GM12878 (cell line): ENCODE measurements around the gene MMP10. TPM values are rescaled to one million over a fixed set of nuclear protein-coding genes. Genes with fewer than 3 reads are reported as not detected.

Experiments
- ATAC-seq: fragments of 200-7000 bp; cut with Tn5 transposase; 3 replicates; pipeline ENCODE4 v1.9.1; 2020; ENCODE audit warnings: mild to moderate bottlenecking, moderate library complexity
- BruUV-seq: library from RNA; stranded (reverse); fragments of 400-500 nt; replicated peaks from 2 replicates; lab custom pipeline; 2021; lab: Mats Ljungman, UMichigan
- CTCF ChIA-PET: fragments of 300-600 bp; sonication (Branson Sonifier 250); formaldehyde crosslinking; extraction: SDS; loops from one replicate; lab custom pipeline; 2021; ENCODE audit warnings: inconsistent platforms; lab: Yijun Ruan, JAX
- POLR2A ChIA-PET: fragments of 350-600 bp; formaldehyde crosslinking; extraction: SDS; loops from one replicate; lab custom pipeline; 2021; ENCODE audit warnings: inconsistent platforms; lab: Charles Lee
- RAD21 ChIA-PET: fragments of 300-600 bp; sonication (Branson Sonifier 250); formaldehyde crosslinking; loops from one replicate; lab custom pipeline; 2023; ENCODE audit warnings: antibody characterized with exemption; ENCODE audit not compliant: unreplicated experiment; lab: Charles Lee
- SMC1A ChIA-PET: fragments of 300-600 bp; sonication (Branson Sonifier 250); formaldehyde crosslinking; loops from one replicate; lab custom pipeline; 2023; ENCODE audit not compliant: unreplicated experiment, uncharacterized antibody; lab: Charles Lee
- DNase-seq: peaks from one replicate; pipeline ENCODE4 v3.0.0-alpha.2; 2011; ENCODE audit warnings: low read depth, low spot score
- FAIRE-seq: peaks from 3 replicates; lab custom pipeline; 2011; peaks lifted over from hg19 to GRCh38; lab: Jason Lieb, UNC
- H2AFZ ChIP-seq: 2 replicates; pipeline ENCODE4 v1.6.0; 2011; ENCODE audit warnings: low read depth, low read length, control low read depth; ENCODE audit not compliant: control insufficient read depth
- H3K27ac ChIP-seq: 2 replicates; pipeline ENCODE4 v1.5.1; 2011; ENCODE audit warnings: control low read depth; ENCODE audit not compliant: control insufficient read depth, insufficient read depth
- H3K27me3 ChIP-seq, 2 experiments: replicated peaks in 1 of 2; 2 replicates each; pipeline versions ENCODE4 v1.6.0 to v1.6.1; 2011; ENCODE audit warnings: low read length in 1 of 2; ENCODE audit not compliant: control insufficient read depth in 2 of 2, insufficient read depth in 2 of 2
- H3K36me3 ChIP-seq, 2 experiments: 2 replicates each; pipeline ENCODE4 v1.5.1; 2011; ENCODE audit warnings: low read length in 1 of 2; ENCODE audit not compliant: control insufficient read depth in 2 of 2, insufficient read depth in 2 of 2
- H3K4me1 ChIP-seq: 2 replicates; pipeline ENCODE4 v1.6.1; 2011; ENCODE audit warnings: mild to moderate bottlenecking, low read length, moderate library complexity, mixed read lengths; ENCODE audit not compliant: control insufficient read depth, insufficient read depth
- H3K4me2 ChIP-seq: 2 replicates; pipeline ENCODE4 v1.6.0; 2011; ENCODE audit warnings: control low read depth; ENCODE audit not compliant: control insufficient read depth, insufficient read depth
- H3K4me3 ChIP-seq: fragments of 200-600 bp; sonication (generic); 2 replicates; pipeline ENCODE4 v1.5.1; 2016
- H3K79me2 ChIP-seq: 2 replicates; pipeline ENCODE4 v1.6.0; 2011; ENCODE audit warnings: low read length; ENCODE audit not compliant: control insufficient read depth, insufficient read depth
- H3K9ac ChIP-seq: 2 replicates; pipeline ENCODE4 v1.8.0; 2011; ENCODE audit warnings: low read length, control low read depth, mixed read lengths; ENCODE audit not compliant: control insufficient read depth, insufficient read depth
- H3K9me3 ChIP-seq: replicated peaks from 3 replicates; pipeline ENCODE4 v1.5.1; 2011; ENCODE audit warnings: mild to moderate bottlenecking, low read length; ENCODE audit not compliant: control insufficient read depth, insufficient read depth
- H4K20me1 ChIP-seq: 2 replicates; pipeline ENCODE4 v1.6.0; 2011; ENCODE audit not compliant: control insufficient read depth, insufficient read depth
- CHD1 ChIP-seq: IDR thresholded peaks from 2 replicates; pipeline ENCODE4 v1.6.1; 2012; ENCODE audit warnings: low read depth, low read length, improper control_type of control experiment
- FOXK2 ChIP-seq: fragments of 450-650 bp; IDR thresholded peaks from 2 replicates; pipeline ENCODE4 v1.6.1; 2017; ENCODE audit warnings: mild to moderate bottlenecking, moderate library complexity
- NFYB ChIP-seq: IDR thresholded peaks from 2 replicates; pipeline ENCODE4 v1.6.1; 2011; ENCODE audit warnings: low read depth, mild to moderate bottlenecking, low read length, improper control_type of control experiment, moderate library complexity; ENCODE audit not compliant: insufficient read depth
- SMARCA5 ChIP-seq: fragments of 450-650 bp; IDR thresholded peaks from 2 replicates; pipeline ENCODE4 v1.6.1; 2017; ENCODE audit warnings: mild to moderate bottlenecking
- ZNF217 ChIP-seq: fragments of 450-650 bp; IDR thresholded peaks from 2 replicates; pipeline ENCODE4 v1.6.1; 2017; ENCODE audit warnings: antibody characterized with exemption, mild to moderate bottlenecking
- ZZZ3 ChIP-seq: IDR thresholded peaks from 2 replicates; pipeline ENCODE4 v1.6.1; 2011; ENCODE audit warnings: low read depth; ENCODE audit not compliant: control insufficient read depth, insufficient read length
- in situ Hi-C: fragments of 300-500 bp; cut with MboI; formaldehyde crosslinking; loops from 9 replicates; pipeline ENCODE4 v1.14.3; 2018; ENCODE audit warnings: mixed read lengths
- intact Hi-C: fragments of 100-400 bp; cut with micrococcal nuclease; formaldehyde crosslinking; loops from one replicate; pipeline ENCODE4 v1.14.2; 2022; ENCODE audit not compliant: unreplicated experiment
- polyA plus RNA-seq, 11 experiments: library from polyadenylated mRNA; depleted of rRNA in 4 of 11; unstranded in 6 of 11; stranded (reverse) in 5 of 11; fragments of >200 nt; fragmentation: Nextera tagmentation in 4 of 11; fragmentation: Illumina TruSeq in 1 of 11; extraction: Ambion mirVana in 4 of 11; extraction: Trizol in 1 of 11; gene quantifications; 1 replicate in 1 of 11; 2 replicates in 10 of 11; pipeline versions ENCODE4 v1.2.1 to v1.2.3, GENCODE V29; 2011 to 2016; ENCODE audit warnings: inconsistent platforms in 2 of 11, missing spikeins in 2 of 11, low read depth in 1 of 11
- total RNA-seq, 4 experiments: library from RNA; depleted of rRNA in 3 of 4; stranded (reverse); fragments of >200 nt in 3 of 4; fragmentation: Illumina TruSeq in 1 of 4; extraction: Trizol in 1 of 4; gene quantifications; 2 replicates each; pipeline versions ENCODE4 v1.2.1 to v1.2.3, GENCODE V29; 2013 to 2021
- TF ChIP-seq, protein P1 (sequence below): fragments of 450-650 bp; conservative IDR thresholded peaks from 2 replicates; pipeline ENCODE4 v1.6.1; 2017; ENCODE audit warnings: mild to moderate bottlenecking, moderate library complexity
- TF ChIP-seq, protein P2 (sequence below): fragments of 450-650 bp; IDR thresholded peaks from 2 replicates; pipeline ENCODE4 v1.6.1; 2017; ENCODE audit warnings: antibody characterized with exemption, mild to moderate bottlenecking, moderate library complexity

Gene MMP10
- total and polyA plus RNA-seq, 10 of the 15 experiments (the other 5 are each of a cell fraction or from before 2014, with no cell fraction given) = not detected

DNA sequence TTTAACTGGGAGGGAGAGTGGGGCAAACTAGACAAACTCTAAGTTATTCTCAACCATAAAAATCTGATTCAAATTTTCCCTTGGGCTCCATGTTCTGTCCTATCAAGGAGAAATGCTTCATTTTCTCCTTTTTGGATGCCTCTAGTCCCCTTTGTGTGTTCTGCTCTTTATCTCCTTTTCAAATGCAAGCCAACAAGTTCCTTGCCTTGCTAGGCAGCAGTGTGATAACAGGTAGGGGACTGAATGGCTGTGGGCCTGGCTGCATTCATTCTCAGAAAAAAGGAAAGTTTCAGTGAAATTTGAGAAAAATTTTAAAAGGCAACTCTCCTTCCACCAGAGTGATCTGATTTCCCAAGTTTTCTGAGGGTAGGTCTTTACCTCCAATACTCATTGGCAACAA, 28.8 kb downstream of the MMP10 start:
- no peaks in the 10 kb centered on the region; a peak in 1 of 4 replicates for H3K27me3 ChIP-seq
- no TSS peak for BruUV-seq
- SMC1A ChIA-PET = no interaction called here
- H3K4me3 ChIP-seq = no peak overlapping the region
- CTCF ChIA-PET = no interaction called here
- TF ChIP-seq ZZZ3 (no peak), FOXK2 (no peak)
- no peak overlapping the region for H2AFZ ChIP-seq
- POLR2A ChIA-PET = no interaction called here
- in situ Hi-C loops (no loop called here), intact Hi-C loops (no loop called here)
- ATAC-seq = no peak
- H3K9ac ChIP-seq = no peak overlapping the region
- H3K4me1 ChIP-seq = no peaks in the 10 kb centered on the region
- no peak for FAIRE-seq
- H4K20me1 ChIP-seq = no peaks in the 10 kb centered on the region
- no peak for DNase-seq
- H3K36me3 ChIP-seq = no peaks in the 10 kb centered on the region
- H3K27ac ChIP-seq = no peak overlapping the region
- H3K79me2 ChIP-seq = no peaks in the 10 kb centered on the region
- no peaks in the 10 kb centered on the region for H3K9me3 ChIP-seq
- RAD21 ChIA-PET = no interaction called here
- H3K4me2 ChIP-seq = no peak overlapping the region

DNA sequence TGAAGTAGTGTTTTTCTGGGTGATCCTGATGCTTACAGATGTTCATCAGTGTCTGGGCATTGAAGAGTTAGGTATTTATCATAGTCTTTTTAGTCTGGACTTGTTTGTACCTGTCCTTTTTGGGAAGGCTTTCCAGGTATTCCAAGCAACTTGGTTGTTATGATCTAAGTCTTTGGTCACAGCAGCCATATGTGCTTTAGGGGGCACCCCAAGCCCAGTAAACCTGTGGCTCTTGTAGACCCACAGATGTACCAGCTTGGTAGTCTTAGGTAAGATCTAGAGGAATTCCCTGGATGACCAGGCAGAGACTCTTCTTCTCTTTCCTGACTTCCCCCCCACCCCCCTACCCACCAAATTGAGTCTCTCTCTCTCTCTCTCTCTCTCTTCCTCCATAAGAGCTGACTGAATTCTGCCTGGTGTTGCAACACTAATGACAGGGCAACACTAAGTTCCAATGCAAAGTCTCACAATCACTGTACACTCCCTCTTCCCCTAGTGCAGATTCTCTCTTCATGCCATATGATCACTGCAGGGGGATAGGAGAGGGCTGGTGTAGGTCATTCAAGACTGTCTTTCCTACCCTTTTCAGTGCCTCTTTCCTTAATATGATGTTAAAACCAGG, 31.2 kb downstream of the MMP10 start:
- POLR2A ChIA-PET = no interaction called here
- Histone ChIP-seq H3K36me3 (no peaks in the 10 kb centered on the region), H3K79me2 (no peaks in the 10 kb centered on the region), H3K9me3 (no peaks in the 10 kb centered on the region), H2AFZ (no peak overlapping the region), H4K20me1 (no peaks in the 10 kb centered on the region), H3K27ac (no peak overlapping the region), H3K4me3 (no peak overlapping the region), H3K9ac (no peak overlapping the region), H3K4me1 (no peaks in the 10 kb centered on the region), H3K27me3 (no peaks in the 10 kb centered on the region; a peak in 1 of 4 replicates), H3K4me2 (no peak overlapping the region)
- CTCF ChIA-PET = no interaction called here
- no peak for ATAC-seq
- in situ Hi-C loops = no loop called here
- RAD21 ChIA-PET = interaction anchor here (0.6 kb wide), 1 partner anchor 9 kb away, joined by 3 read pairs; no protein-coding TSS in a partner anchor
- SMC1A ChIA-PET = interaction anchor here (0.6 kb wide), 1 partner anchor 699 kb away, joined by 3 read pairs; no protein-coding TSS in a partner anchor
- no peak for DNase-seq
- FAIRE-seq = no peak
- intact Hi-C loops = no loop called here
- no peak for TF ChIP-seq NFYB
- TF ChIP-seq, protein P1, sequence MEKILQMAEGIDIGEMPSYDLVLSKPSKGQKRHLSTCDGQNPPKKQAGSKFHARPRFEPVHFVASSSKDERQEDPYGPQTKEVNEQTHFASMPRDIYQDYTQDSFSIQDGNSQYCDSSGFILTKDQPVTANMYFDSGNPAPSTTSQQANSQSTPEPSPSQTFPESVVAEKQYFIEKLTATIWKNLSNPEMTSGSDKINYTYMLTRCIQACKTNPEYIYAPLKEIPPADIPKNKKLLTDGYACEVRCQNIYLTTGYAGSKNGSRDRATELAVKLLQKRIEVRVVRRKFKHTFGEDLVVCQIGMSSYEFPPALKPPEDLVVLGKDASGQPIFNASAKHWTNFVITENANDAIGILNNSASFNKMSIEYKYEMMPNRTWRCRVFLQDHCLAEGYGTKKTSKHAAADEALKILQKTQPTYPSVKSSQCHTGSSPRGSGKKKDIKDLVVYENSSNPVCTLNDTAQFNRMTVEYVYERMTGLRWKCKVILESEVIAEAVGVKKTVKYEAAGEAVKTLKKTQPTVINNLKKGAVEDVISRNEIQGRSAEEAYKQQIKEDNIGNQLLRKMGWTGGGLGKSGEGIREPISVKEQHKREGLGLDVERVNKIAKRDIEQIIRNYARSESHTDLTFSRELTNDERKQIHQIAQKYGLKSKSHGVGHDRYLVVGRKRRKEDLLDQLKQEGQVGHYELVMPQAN = no peak
- no peak for TF ChIP-seq CHD1
- no peak for TF ChIP-seq SMARCA5
- TF ChIP-seq, protein P2, sequence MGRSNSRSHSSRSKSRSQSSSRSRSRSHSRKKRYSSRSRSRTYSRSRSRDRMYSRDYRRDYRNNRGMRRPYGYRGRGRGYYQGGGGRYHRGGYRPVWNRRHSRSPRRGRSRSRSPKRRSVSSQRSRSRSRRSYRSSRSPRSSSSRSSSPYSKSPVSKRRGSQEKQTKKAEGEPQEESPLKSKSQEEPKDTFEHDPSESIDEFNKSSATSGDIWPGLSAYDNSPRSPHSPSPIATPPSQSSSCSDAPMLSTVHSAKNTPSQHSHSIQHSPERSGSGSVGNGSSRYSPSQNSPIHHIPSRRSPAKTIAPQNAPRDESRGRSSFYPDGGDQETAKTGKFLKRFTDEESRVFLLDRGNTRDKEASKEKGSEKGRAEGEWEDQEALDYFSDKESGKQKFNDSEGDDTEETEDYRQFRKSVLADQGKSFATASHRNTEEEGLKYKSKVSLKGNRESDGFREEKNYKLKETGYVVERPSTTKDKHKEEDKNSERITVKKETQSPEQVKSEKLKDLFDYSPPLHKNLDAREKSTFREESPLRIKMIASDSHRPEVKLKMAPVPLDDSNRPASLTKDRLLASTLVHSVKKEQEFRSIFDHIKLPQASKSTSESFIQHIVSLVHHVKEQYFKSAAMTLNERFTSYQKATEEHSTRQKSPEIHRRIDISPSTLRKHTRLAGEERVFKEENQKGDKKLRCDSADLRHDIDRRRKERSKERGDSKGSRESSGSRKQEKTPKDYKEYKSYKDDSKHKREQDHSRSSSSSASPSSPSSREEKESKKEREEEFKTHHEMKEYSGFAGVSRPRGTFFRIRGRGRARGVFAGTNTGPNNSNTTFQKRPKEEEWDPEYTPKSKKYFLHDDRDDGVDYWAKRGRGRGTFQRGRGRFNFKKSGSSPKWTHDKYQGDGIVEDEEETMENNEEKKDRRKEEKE = no peak
- TF ChIP-seq ZNF217 = no peak
- no TSS peak for BruUV-seq
